ENCODE results near the gene TMEM170A. TPM values are rescaled to one million over a fixed set of nuclear protein-coding genes. Genes with fewer than 3 reads are reported as not detected.
A peak's percentile ranks its signal among the peaks of the same experiment; 100 is the strongest.
"Not testable (repeated sequence)": the region's sequence is repeated elsewhere in the genome, so short reads cannot be mapped to it uniquely, and the experiment has no call there.

TMEM170A gene
- 18.1 TPM for polyA plus RNA-seq (ENCODE audit: insufficient read length)

- peak; percentile 100 for DNase-seq
Observed at GRCh38 chr16:75464122-75464918, at the start of gene TMEM170A. Gene TMEM170A, minus strand, starts transcription at chr16:75464689. Its CDS starts 89 bp downstream, at chr16:75464600.

DNA sequence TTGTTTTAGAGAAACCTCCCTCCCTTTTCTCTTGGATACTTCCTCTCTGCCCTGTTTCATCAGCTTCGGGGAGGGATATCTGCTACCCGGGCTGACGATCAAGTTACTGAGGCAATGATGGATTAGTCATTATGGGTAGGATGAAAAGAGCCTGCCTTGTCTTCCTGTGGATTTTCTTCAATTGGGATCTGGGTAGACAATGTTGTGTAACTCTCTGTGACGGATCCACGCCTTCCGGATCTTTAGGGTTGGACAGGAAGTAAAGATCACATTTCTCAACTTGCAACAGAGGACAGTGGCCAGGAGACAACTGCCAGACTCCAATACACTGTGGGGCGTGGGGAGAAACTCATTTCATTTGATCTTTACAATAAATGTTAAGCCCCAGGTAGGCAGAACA is 42.1 kb upstream of the TMEM170A start:
- peak; percentile 23 for DNase-seq

- peak; percentile 45 for DNase-seq
Observed at GRCh38 chr16:75506107-75506506, 41.6 kb upstream of the TMEM170A start.

- DNase-seq = no peak
Observed at GRCh38 chr16:75503801-75504200, 39.3 kb upstream of the TMEM170A start.

- DNase-seq = no peak
Observed at GRCh38 chr16:75502916-75503605, 38.6 kb upstream of the TMEM170A start.

DNA sequence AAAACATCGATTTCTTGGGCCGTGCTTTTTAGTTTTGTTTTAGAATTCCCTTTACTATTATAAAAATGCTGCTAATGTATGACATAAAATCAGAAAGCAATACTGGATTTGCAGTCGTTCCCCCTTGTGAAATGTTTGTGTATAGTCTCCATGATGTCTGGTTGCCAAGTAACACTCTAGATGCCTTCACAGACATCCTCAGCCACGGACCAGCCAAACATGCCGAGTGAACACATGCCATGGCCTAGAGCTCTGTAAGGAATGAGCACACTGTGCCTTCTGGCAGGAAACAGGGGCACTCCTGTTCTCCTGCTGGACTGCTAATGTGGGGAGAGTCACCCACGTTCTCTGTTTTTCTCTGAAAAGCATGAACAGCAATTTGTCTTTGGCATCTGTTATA is 37.3 kb upstream of the TMEM170A start:
- DNase-seq = peak; percentile 67

DNA sequence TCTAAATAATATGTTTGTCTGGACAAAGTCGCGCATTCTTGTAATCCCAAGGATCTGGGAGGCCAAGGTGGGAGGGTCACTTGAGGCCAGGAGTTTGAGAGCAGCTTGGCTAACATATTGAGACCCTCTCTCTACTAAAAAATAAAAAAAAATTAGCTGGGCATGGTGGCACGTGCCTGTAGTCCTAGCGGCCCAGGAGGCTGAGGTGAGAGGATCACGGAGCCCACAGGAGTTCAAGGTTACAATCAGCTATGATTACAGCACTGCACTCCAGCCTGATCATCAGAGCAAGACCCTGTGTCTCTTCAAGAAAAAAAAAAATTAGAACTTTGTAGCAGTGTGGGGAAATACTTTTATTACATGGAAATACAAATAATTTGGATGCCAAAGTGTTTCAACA is 36.9 kb upstream of the TMEM170A start:
- no peak for DNase-seq

GRCh38 chr16:75498605-75499322 is 34.3 kb upstream of the TMEM170A start:
- DNase-seq = not testable (repeated sequence)

DNA sequence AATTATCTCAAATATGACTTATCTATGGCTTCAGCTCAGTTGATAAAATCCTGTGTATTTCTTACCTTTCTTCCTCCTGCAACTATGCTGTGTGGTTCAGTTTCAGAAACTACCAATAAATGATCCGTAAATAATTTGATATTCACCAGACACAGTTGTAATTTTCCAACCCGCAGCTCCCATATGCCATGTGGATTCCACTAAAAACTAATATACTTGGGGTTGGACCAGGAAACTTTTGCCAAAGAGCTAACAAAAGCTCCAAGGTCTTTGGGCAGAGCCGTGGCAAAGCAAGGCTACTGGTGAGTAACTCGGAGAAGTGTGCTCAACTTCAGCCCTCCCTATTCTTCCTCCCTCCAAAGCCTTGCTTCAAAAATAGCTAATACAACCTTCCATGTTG is 33.1 kb upstream of the TMEM170A start:
- no peak for DNase-seq

- peak; percentile 66 for DNase-seq
Observed at GRCh38 chr16:75495076-75495674, 30.7 kb upstream of the TMEM170A start, which contains the start of gene CHST6. Gene CHST6, minus strand, starts transcription at chr16:75495441. Its CDS starts 15,613 bp downstream, at chr16:75479828.

- no peak for DNase-seq
Observed at GRCh38 chr16:75494661-75495075, 30.2 kb upstream of the TMEM170A start.

- no peak for DNase-seq
Observed at GRCh38 chr16:75494184-75494583, 29.7 kb upstream of the TMEM170A start.

GRCh38 chr16:75491876-75492275 is 27.4 kb upstream of the TMEM170A start:
- DNase-seq = no peak

GRCh38 chr16:75488322-75488721 is 23.8 kb upstream of the TMEM170A start:
- DNase-seq = no peak

DNA sequence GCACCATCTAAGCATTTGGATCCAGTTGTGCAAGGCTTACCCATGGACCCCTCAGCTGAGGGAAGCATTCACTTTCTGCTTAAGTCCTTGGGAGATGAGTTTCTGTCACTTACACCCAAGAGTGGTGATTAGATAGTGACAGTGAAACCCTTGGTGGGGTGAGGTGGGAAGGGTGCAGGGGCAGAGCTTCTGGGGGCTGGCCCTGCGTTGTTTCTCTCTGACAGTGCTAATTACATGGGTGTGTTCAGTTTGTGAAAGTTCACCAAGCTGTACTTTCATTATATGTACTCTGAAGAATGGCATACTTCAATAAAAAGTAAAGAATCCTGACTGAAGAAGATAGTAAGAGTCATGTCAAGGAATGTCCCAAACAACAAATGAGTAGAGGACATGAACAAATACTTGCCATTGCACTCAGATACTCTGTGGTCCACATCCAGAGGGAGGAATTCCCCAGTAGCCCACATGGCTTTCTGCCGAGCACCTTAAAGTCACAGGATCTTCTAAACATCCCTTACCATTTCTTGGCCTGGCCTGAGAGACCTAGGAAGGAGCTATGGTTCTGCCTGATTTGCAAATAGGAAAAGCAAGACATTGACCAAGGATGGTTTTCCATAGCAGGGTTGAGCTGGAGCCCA is 22.3 kb upstream of the TMEM170A start:
- DNase-seq = no peak

GRCh38 chr16:75486014-75486675 is 21.7 kb upstream of the TMEM170A start:
- no peak for DNase-seq

GRCh38 chr16:75485230-75486013 is 20.9 kb upstream of the TMEM170A start:
- no peak for DNase-seq

- no peak for DNase-seq
Observed at GRCh38 chr16:75483222-75483621, 18.7 kb upstream of the TMEM170A start.

GRCh38 chr16:75482434-75483205 is 18.1 kb upstream of the TMEM170A start:
- no peak for DNase-seq

DNA sequence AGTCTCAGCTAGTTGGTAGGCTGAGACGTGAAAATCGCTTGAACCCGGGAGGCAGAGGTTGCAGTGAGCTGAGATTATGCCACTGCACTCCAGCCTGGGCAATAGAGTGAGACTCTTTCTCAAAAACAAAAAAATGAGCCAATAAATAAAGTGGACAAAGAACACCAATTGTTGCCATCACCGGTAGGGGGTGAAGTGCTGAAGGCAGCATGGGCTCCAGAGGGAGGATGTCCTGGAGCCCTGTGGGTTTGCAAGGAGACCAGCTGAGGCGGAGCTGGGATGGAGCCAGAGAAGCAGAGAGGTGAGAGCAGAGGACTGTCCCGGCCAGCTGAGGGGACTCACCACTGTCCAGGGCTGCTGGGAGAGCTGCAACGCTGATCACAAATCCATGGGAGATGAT is 17.0 kb upstream of the TMEM170A start:
- DNase-seq = no peak
